DMS53 treated with DMSO at 0.1 percent for 48 hours (cell line): ENCODE results near the gene MMP7.

Experiments
- DNase-seq: peaks from one replicate; lab custom pipeline; 2025; ENCODE audit not compliant: unreplicated experiment; lab: John Stamatoyannopoulos, UW

Gene MMP7

GRCh38 chr11:102495161-102496042 lies 35.1 kb downstream of the MMP7 start:
- peak; percentile 96 for DNase-seq

GRCh38 chr11:102494216-102494615 lies 36.3 kb downstream of the MMP7 start:
- DNase-seq = peak; percentile 45

GRCh38 chr11:102493524-102493923 lies 37.0 kb downstream of the MMP7 start:
- DNase-seq = no peak

- DNase-seq = no peak
Observed at GRCh38 chr11:102491969-102492368, 38.6 kb downstream of the MMP7 start.

GRCh38 chr11:102489186-102490145 lies 41.1 kb downstream of the MMP7 start:
- DNase-seq = no peak

- no peak for DNase-seq
Observed at GRCh38 chr11:102488208-102488607, 42.3 kb downstream of the MMP7 start.

GRCh38 chr11:102487214-102487613 lies 43.3 kb downstream of the MMP7 start:
- DNase-seq = no peak

GRCh38 chr11:102486584-102486983 lies 44.0 kb downstream of the MMP7 start:
- no peak for DNase-seq

- DNase-seq = no peak
Observed at GRCh38 chr11:102485095-102485722, 45.3 kb downstream of the MMP7 start.

GRCh38 chr11:102482433-102482832 lies 48.1 kb downstream of the MMP7 start:
- DNase-seq = no peak

GRCh38 chr11:102479733-102480132 lies 50.8 kb downstream of the MMP7 start:
- no peak for DNase-seq

GRCh38 chr11:102478673-102479299 lies 51.8 kb downstream of the MMP7 start:
- no peak for DNase-seq

GRCh38 chr11:102476812-102477211 lies 53.7 kb downstream of the MMP7 start:
- peak; percentile 87 for DNase-seq

GRCh38 chr11:102476069-102476468 lies 54.5 kb downstream of the MMP7 start:
- DNase-seq = no peak

GRCh38 chr11:102473543-102473942 lies 57.0 kb downstream of the MMP7 start:
- DNase-seq = no peak

GRCh38 chr11:102472127-102472526 lies 58.4 kb downstream of the MMP7 start:
- no peak for DNase-seq

- DNase-seq = no peak
Observed at GRCh38 chr11:102471474-102471873, 59.1 kb downstream of the MMP7 start.
